HepG2 (cell line): ENCODE results near the gene RUNDC1. TPM values are rescaled to one million over a fixed set of nuclear protein-coding genes. Genes with fewer than 3 reads are reported as not detected.

Source experiments
- ADNP ChIP-seq: sonication (generic); formaldehyde crosslinking; IDR thresholded peaks from 2 replicates; pipeline ENCODE4 v1.4.0; 2020; ENCODE audit warnings: missing genetic modification reagents
- BHLHE40 ChIP-seq: IDR thresholded peaks from 2 replicates; pipeline ENCODE4 v1.6.1; 2011; ENCODE audit warnings: low read length, improper control_type of control experiment
- CTCF ChIP-seq: sonication (generic); formaldehyde crosslinking; IDR thresholded peaks from 2 replicates; pipeline ENCODE4 v1.5.0; 2020; ENCODE audit warnings: mild to moderate bottlenecking, missing genetic modification reagents, moderate library complexity
- GATA4 ChIP-seq: sonication (generic); IDR thresholded peaks from 2 replicates; pipeline ENCODE4 v1.6.1; 2016; ENCODE audit warnings: antibody characterized with exemption, low read depth, borderline replicate concordance
- HMG20B ChIP-seq: conservative IDR thresholded peaks from 2 replicates; pipeline ENCODE4 v1.6.1; 2016; ENCODE audit warnings: missing genetic modification reagents, missing compliant biosample characterization
- HNRNPH1 ChIP-seq: fragments of 200-400 bp; formaldehyde crosslinking; optimal IDR thresholded peaks from 2 replicates; pipeline ENCODE3; 2017; ENCODE audit warnings: mild to moderate bottlenecking, low read depth, low read length
- KAT2B ChIP-seq: fragments of 150-350 bp; IDR thresholded peaks from 2 replicates; pipeline ENCODE4 v1.6.1; 2014; ENCODE audit warnings: low read depth, low read length, borderline replicate concordance
- MAFF ChIP-seq: IDR thresholded peaks from 2 replicates; pipeline ENCODE4 v1.6.1; 2011; ENCODE audit warnings: low read depth, low read length, improper control_type of control experiment
- MXD4 ChIP-seq: IDR thresholded peaks from 2 replicates; pipeline ENCODE4 v1.6.1; 2016; ENCODE audit warnings: mild to moderate bottlenecking, missing biosample characterization, missing genetic modification reagents
- PATZ1 ChIP-seq: sonication (generic); formaldehyde crosslinking; IDR thresholded peaks from 2 replicates; pipeline ENCODE4 v1.4.0; 2020; ENCODE audit warnings: missing genetic modification reagents
- PAWR ChIP-seq: sonication (generic); formaldehyde crosslinking; IDR thresholded peaks from 2 replicates; pipeline ENCODE4 v1.4.0; 2020; ENCODE audit warnings: missing genetic modification reagents, mild to moderate bottlenecking, borderline replicate concordance
- SP5 ChIP-seq: IDR thresholded peaks from 2 replicates; pipeline ENCODE4 v1.6.1; 2016; ENCODE audit warnings: low read depth, borderline replicate concordance
- TFDP1 ChIP-seq: IDR thresholded peaks from 2 replicates; pipeline ENCODE4 v1.6.1; 2016; ENCODE audit warnings: missing compliant biosample characterization, missing genetic modification reagents, borderline replicate concordance
- TOE1 ChIP-seq: sonication (generic); formaldehyde crosslinking; IDR thresholded peaks from 2 replicates; pipeline ENCODE4 v1.4.0; 2020; ENCODE audit warnings: mild to moderate bottlenecking, missing genetic modification reagents
- ZBTB33 ChIP-seq: sonication (generic); formaldehyde crosslinking; IDR thresholded peaks from 2 replicates; pipeline ENCODE4 v1.4.0; 2020; ENCODE audit warnings: missing genetic modification reagents
- ZNF512B ChIP-seq: sonication (generic); formaldehyde crosslinking; IDR thresholded peaks from 2 replicates; pipeline ENCODE4 v1.5.1; 2020; ENCODE audit warnings: missing genetic modification reagents, mild to moderate bottlenecking, borderline replicate concordance
- ZNF780A ChIP-seq: sonication (generic); formaldehyde crosslinking; IDR thresholded peaks from 2 replicates; pipeline ENCODE4 v1.8.0; 2022; ENCODE audit warnings: mild to moderate bottlenecking, missing genetic modification reagents, moderate library complexity
- ZNF879 ChIP-seq: sonication (generic); formaldehyde crosslinking; IDR thresholded peaks from 2 replicates; pipeline ENCODE4 v1.8.1; 2023; ENCODE audit warnings: missing genetic modification reagents
- ZZZ3 ChIP-seq: sonication (generic); formaldehyde crosslinking; IDR thresholded peaks from 2 replicates; pipeline ENCODE4 v1.4.0; 2020; ENCODE audit warnings: missing genetic modification reagents, mild to moderate bottlenecking, borderline replicate concordance
- polyA plus RNA-seq, 8 experiments: library from polyadenylated mRNA; depleted of rRNA in 3 of 8; stranded (reverse) in 7 of 8; unstranded in 1 of 8; fragments of >200 nt; fragmentation: Illumina TruSeq in 4 of 8; extraction: Trizol in 4 of 8; gene quantifications; 2 replicates each; pipeline versions ENCODE4 v1.2.1 to v1.2.3, GENCODE V29; 2011 to 2016; ENCODE audit warnings: low read depth in 4 of 8, missing spikeins in 1 of 8, mixed read lengths in 1 of 8; ENCODE audit not compliant: insufficient read depth in 1 of 8
- total RNA-seq, 5 experiments: library from RNA; depleted of rRNA; stranded (reverse); fragments of >200 nt; fragmentation: Illumina TruSeq; extraction: Trizol; gene quantifications; 2 replicates each; pipeline ENCODE4 v1.2.3, GENCODE V29; 2016; ENCODE audit warnings: low read depth in 1 of 5

Gene RUNDC1
- total and polyA plus RNA-seq, 2 of the 13 experiments (the other 11 are each of a cell fraction or from before 2014, with no cell fraction given), result 10.3 to 11.4 TPM

GRCh38 chr17:43006639-43007551 lies 26.5 kb downstream of the RUNDC1 start, which contains the start of gene IFI35 (continued):
- TF ChIP-seq PAWR (CRISPR knock-in tag), result no peak
- TF ChIP-seq PATZ1 (CRISPR knock-in tag), result peak; percentile 65
- TF ChIP-seq ZZZ3 (CRISPR knock-in tag), result no peak
- no peak for TF ChIP-seq HMG20B
- no peak for TF ChIP-seq TOE1 (CRISPR knock-in tag)
- no peak for TF ChIP-seq KAT2B
- TF ChIP-seq SP5 (CRISPR knock-in tag), result peak; percentile 47
- TF ChIP-seq ZBTB33 (CRISPR knock-in tag), result peak; percentile 39
- peak; percentile 25; the same call in 1 of the 2 replicates for TF ChIP-seq ADNP (CRISPR knock-in tag)
- 0 out of 2 replicates have a peak, but pooled peaks have one; percentile 14 for TF ChIP-seq BHLHE40
- TF ChIP-seq GATA4, result no peak
- no peak for TF ChIP-seq MAFF
- TF ChIP-seq ZNF879 (CRISPR knock-in tag), result no peak
- TF ChIP-seq CTCF (CRISPR knock-in tag), result peak; percentile 97
- no peak for TF ChIP-seq ZNF512B (CRISPR knock-in tag)
- 0 out of 2 replicates have a peak, but pooled peaks have one; percentile 2 for TF ChIP-seq MXD4 (CRISPR knock-in tag)
- TF ChIP-seq ZNF780A, result no peak
- no peak for TF ChIP-seq TFDP1 (CRISPR knock-in tag)
- no peak for TF ChIP-seq HNRNPH1
